ENCODE results near the gene AIRE.

AIRE gene

DNA sequence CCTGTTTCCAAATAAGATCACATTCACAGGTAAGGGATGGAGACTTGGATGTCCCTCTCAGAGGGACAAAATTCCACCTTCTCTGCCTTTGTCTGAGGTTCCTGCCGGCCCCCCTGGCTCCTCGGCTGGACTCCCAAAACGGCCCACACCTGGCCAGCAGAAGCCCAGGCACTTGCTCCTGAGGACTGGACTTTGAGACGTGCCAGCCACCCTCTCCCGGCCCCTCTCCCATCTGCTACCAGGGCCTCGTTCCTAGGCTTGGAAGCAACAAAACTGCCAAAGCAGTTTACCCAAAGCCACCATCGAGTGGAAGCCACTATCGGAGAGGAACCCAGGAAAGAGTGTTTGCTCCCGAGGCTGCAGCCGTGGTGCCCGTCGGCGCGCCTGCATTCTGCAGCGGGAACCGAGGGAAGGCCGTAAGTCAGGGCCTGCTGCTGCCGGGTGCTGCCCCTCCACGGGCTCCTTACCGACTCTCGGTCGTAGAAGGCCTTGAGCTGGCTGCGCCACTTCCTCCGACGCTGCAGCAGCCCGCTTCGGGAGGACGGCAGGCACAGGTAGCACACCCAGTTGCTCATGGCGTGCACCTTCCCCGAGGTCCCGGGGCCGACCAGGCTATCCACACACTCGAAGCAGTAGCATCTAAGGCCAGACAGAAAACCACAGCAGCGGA, 27.5 kb upstream of the AIRE start:
- H3K4me3 ChIP-seq (ENCODE audit: low read length): no peak overlapping the region
- TF ChIP-seq CTCF (conservative IDR thresholded peaks at IDR 0.05; ENCODE audit: low read depth, low read length): no peak
- DNase-seq (ENCODE audit: low read depth): no peak

GRCh38 chr21:44259082-44259705, 26.5 kb upstream of the AIRE start:
- no peak overlapping the region for H3K4me3 ChIP-seq (ENCODE audit: low read length)
- no peak for DNase-seq (ENCODE audit: low read depth)
- TF ChIP-seq CTCF (conservative IDR thresholded peaks at IDR 0.05; ENCODE audit: low read depth, low read length): no peak

DNA sequence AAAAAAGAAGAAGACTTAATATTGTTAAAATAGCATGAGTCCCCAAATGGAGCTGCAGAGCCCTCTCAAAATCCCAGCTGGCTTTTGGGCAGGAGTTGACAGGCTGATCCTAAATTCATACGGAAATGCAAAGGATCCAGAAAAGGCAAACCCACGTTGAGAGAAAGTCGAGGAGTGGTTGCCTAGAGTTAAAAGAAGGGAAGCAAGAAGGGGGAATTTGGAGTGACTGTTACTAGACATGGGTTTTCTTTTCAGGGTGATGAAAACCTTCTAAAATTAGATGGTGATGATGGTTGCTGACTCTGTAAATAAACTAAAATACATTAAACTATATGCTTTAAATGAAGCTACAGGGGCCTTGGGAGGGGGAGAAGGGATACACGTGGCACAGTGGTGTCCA, 25.6 kb upstream of the AIRE start:
- no peak for DNase-seq (ENCODE audit: low read depth)
- no peak for TF ChIP-seq CTCF (conservative IDR thresholded peaks at IDR 0.05; ENCODE audit: low read depth, low read length)
- no peak overlapping the region for H3K4me3 ChIP-seq (ENCODE audit: low read length)

- DNase-seq (ENCODE audit: low read depth): no peak
- H3K4me3 ChIP-seq (ENCODE audit: low read length): no peak overlapping the region
- no peak for TF ChIP-seq CTCF (conservative IDR thresholded peaks at IDR 0.05; ENCODE audit: low read depth, low read length)
Observed at GRCh38 chr21:44260791-44261631, 24.7 kb upstream of the AIRE start.

- no peak within 1 kb of the TSS for H3K4me3 ChIP-seq (ENCODE audit: low read length)
- no peak for TF ChIP-seq CTCF (conservative IDR thresholded peaks at IDR 0.05; ENCODE audit: low read depth, low read length)
- DNase-seq (ENCODE audit: low read depth): no peak
Observed at GRCh38 chr21:44261675-44262295, 23.9 kb upstream of the AIRE start, which contains the start of gene DNMT3L. DNMT3L (minus strand) TSS chr21:44261897; CDS start chr21:44261259, 638 bp downstream.

GRCh38 chr21:44262338-44263056, 23.2 kb upstream of the AIRE start:
- no peak for TF ChIP-seq CTCF (conservative IDR thresholded peaks at IDR 0.05; ENCODE audit: low read depth, low read length)
- H3K4me3 ChIP-seq (ENCODE audit: low read length): no peak overlapping the region
- no peak for DNase-seq (ENCODE audit: low read depth)

Data from retinal pigment epithelial cell (primary cell).